ENCODE data around the gene MED13L.
"Not testable (repeated sequence)": the region's sequence is repeated elsewhere in the genome, so short reads cannot be mapped to it uniquely, and the experiment has no call there.

The MED13L gene

DNA sequence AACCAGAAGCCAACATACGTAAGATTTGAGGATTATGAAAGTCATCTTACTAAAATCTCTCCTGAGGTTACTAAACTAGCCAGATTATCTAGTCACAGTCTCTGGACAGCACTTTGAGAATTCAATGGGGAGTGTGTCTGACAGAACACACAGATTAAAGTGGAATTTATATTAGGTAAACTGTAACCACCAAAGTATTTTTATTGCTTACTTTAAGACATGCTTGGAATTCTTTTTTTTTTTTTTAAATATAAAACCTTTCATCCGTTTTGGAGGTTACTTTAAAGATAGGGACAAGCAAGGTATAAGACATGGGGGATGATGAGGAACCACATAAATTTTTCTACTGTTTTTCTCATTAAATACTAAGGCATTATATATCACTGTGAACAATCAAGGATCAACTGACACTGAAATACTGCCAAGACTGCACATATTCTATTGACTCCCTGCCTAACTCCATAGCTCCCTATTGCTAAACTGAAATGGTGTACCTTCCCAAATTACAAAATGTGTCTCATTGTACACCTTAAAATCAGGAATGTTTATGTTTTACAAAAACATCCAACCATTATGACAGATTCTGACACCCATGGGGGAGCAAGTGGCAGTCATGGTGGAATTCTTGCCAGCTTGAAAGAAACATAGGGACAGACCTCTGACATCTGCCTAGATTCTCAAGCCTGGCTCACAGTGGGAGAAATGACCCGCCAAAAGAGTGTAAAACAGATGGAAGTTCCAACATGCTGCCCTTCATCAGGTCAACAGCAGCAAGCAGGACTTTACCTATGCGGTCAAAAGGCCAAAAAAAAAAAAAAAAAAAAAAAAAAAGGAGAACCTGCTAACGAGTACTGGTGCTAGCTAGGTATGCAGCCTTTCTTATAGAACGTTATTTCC, 239.3 kb downstream of the MED13L start:
- Histone ChIP-seq H3K9me3 (ENCODE audit: control extremely low read depth in 1 of 5, control insufficient read depth in 4 of 5, insufficient read depth in 2 of 5, low read depth in 1 of 5, low read length in 4 of 5) (no peaks in the 10 kb centered on the region), H3K4me3 (ENCODE audit: control insufficient read depth in 1 of 7, extremely low read depth in 1 of 7, insufficient read depth in 4 of 7, low read depth in 2 of 7, low read length in 6 of 7) (no peak overlapping the region), H3K36me3 (ENCODE audit: control insufficient read depth in 4 of 4, insufficient read depth in 4 of 4, low read length in 3 of 4) (peaks cover 0 to 17% (median 3%) of the 10 kb centered on the region in 4 experiments), H3K27ac (ENCODE audit: insufficient read depth in 1 of 2, low read depth in 1 of 2, low read length in 2 of 2, poor library complexity in 1 of 2, severe bottlenecking in 2 of 2) (no peak overlapping the region), H3K27me3 (replicated peaks in 2 of 5; ENCODE audit: control insufficient read depth in 4 of 5, insufficient read depth in 5 of 5, low read length in 4 of 5) (no peaks in the 10 kb centered on the region), H3K4me1 (ENCODE audit: control extremely low read depth in 1 of 4, control insufficient read depth in 4 of 4, insufficient read depth in 4 of 4, low read length in 3 of 4) (no peaks in the 10 kb centered on the region)
- CTCF ChIA-PET, result interaction anchor here (1.5 kb wide), 1 partner anchor 10 kb away, joined by 6 read pairs; no protein-coding TSS in a partner anchor
- no peak for DNase-seq
- POLR2A ChIA-PET, result no interaction called here
- WGBS (ENCODE audit: insufficient coverage), result 96% methylated on average over 5 of the region's 6 CpGs

- 100% methylated on average over 3 of the region's 3 CpGs for WGBS (ENCODE audit: insufficient coverage)
- peaks cover 0 to 6% (median 1%) of the 10 kb centered on the region in 4 experiments for H3K36me3 ChIP-seq (ENCODE audit: control insufficient read depth in 4 of 4, insufficient read depth in 4 of 4, low read length in 3 of 4)
- POLR2A ChIA-PET, result no interaction called here
Measured at GRCh38 chr12:116033765-116034164, 243.7 kb downstream of the MED13L start.

DNA sequence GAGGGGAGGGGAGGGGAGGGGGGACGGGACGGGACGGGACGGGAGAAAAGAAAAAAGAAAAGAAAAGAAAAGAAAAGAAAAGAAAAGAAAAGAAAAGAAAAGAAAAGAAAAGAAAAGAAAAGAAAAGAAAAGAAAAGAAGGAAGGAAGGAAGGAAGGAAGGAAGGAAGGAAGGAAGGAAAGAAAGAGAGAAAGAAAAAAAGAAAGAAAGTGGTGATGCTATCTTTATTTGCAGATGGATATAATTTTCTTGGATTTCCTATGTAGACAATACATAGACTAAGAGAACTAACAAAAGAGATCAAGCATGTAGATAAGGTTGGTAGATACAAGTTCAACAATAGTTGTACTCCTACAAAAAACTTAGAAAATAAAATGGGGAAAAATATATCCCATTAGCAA, 245.9 kb downstream of the MED13L start:
- POLR2A ChIA-PET, result not testable (repeated sequence)

More at GRCh38 chr12:116033765-116034164, 243.7 kb downstream of the MED13L start:
- H3K27ac ChIP-seq (ENCODE audit: insufficient read depth in 1 of 2, low read depth in 1 of 2, low read length in 2 of 2, poor library complexity in 1 of 2, severe bottlenecking in 2 of 2), result no peak overlapping the region
- no peaks in the 10 kb centered on the region for H3K27me3 ChIP-seq (replicated peaks in 2 of 5; ENCODE audit: control insufficient read depth in 4 of 5, insufficient read depth in 5 of 5, low read length in 4 of 5)
- H3K9me3 ChIP-seq (ENCODE audit: control extremely low read depth in 1 of 5, control insufficient read depth in 4 of 5, insufficient read depth in 2 of 5, low read depth in 1 of 5, low read length in 4 of 5), result peaks cover 0 to 2% (median 0%) of the 10 kb centered on the region in 5 experiments
- no peak overlapping the region for H3K4me3 ChIP-seq (ENCODE audit: control insufficient read depth in 1 of 7, extremely low read depth in 1 of 7, insufficient read depth in 4 of 7, low read depth in 2 of 7, low read length in 6 of 7)
- H3K4me1 ChIP-seq (ENCODE audit: control extremely low read depth in 1 of 4, control insufficient read depth in 4 of 4, insufficient read depth in 4 of 4, low read length in 3 of 4), result no peaks in the 10 kb centered on the region
- CTCF ChIA-PET, result interaction anchor here (1.0 kb wide), 2 partner anchors 9 to 11 kb away, joined by 3 read pairs; no protein-coding TSS in a partner anchor
- no peak for DNase-seq

GRCh38 chr12:116028619-116029018, 248.9 kb downstream of the MED13L start:
- CTCF ChIA-PET, result interaction anchor here (1.0 kb wide), 1 partner anchor 52 kb away, joined by 3 read pairs; no protein-coding TSS in a partner anchor
- Histone ChIP-seq H3K4me1 (ENCODE audit: control extremely low read depth in 1 of 4, control insufficient read depth in 4 of 4, insufficient read depth in 4 of 4, low read length in 3 of 4) (no peaks in the 10 kb centered on the region), H3K9me3 (ENCODE audit: control extremely low read depth in 1 of 5, control insufficient read depth in 4 of 5, insufficient read depth in 2 of 5, low read depth in 1 of 5, low read length in 4 of 5) (peaks cover 0 to 2% (median 0%) of the 10 kb centered on the region in 5 experiments), H3K27ac (ENCODE audit: insufficient read depth in 1 of 2, low read depth in 1 of 2, low read length in 2 of 2, poor library complexity in 1 of 2, severe bottlenecking in 2 of 2) (no peak overlapping the region), H3K27me3 (replicated peaks in 2 of 5; ENCODE audit: control insufficient read depth in 4 of 5, insufficient read depth in 5 of 5, low read length in 4 of 5) (no peaks in the 10 kb centered on the region), H3K36me3 (ENCODE audit: control insufficient read depth in 4 of 4, insufficient read depth in 4 of 4, low read length in 3 of 4) (no peaks in the 10 kb centered on the region), H3K4me3 (ENCODE audit: control insufficient read depth in 1 of 7, extremely low read depth in 1 of 7, insufficient read depth in 4 of 7, low read depth in 2 of 7, low read length in 6 of 7) (no peak overlapping the region)
- POLR2A ChIA-PET, result no interaction called here
- WGBS (ENCODE audit: insufficient coverage), result 100% methylated on average over 2 of the region's 4 CpGs
- DNase-seq, result no peak

More for the DNA sequence above, 245.9 kb downstream of the MED13L start:
- CTCF ChIA-PET, result interaction anchor here (1.2 to 1.5 kb wide), 2 partner anchors 10 to 36 kb away, joined by 3 to 4 read pairs; no protein-coding TSS in a partner anchor
- H3K4me3 ChIP-seq (ENCODE audit: control insufficient read depth in 1 of 7, extremely low read depth in 1 of 7, insufficient read depth in 4 of 7, low read depth in 2 of 7, low read length in 6 of 7); DNase-seq; H3K27me3 ChIP-seq (replicated peaks in 2 of 5; ENCODE audit: control insufficient read depth in 4 of 5, insufficient read depth in 5 of 5, low read length in 4 of 5); H3K36me3 ChIP-seq (ENCODE audit: control insufficient read depth in 4 of 4, insufficient read depth in 4 of 4, low read length in 3 of 4); H3K4me1 ChIP-seq (ENCODE audit: control extremely low read depth in 1 of 4, control insufficient read depth in 4 of 4, insufficient read depth in 4 of 4, low read length in 3 of 4); H3K27ac ChIP-seq (ENCODE audit: insufficient read depth in 1 of 2, low read depth in 1 of 2, low read length in 2 of 2, poor library complexity in 1 of 2, severe bottlenecking in 2 of 2); H3K9me3 ChIP-seq (ENCODE audit: control extremely low read depth in 1 of 5, control insufficient read depth in 4 of 5, insufficient read depth in 2 of 5, low read depth in 1 of 5, low read length in 4 of 5): not testable (repeated sequence)
- 100% methylated on average over 2 of the region's 4 CpGs for WGBS (ENCODE audit: insufficient coverage)

DNA sequence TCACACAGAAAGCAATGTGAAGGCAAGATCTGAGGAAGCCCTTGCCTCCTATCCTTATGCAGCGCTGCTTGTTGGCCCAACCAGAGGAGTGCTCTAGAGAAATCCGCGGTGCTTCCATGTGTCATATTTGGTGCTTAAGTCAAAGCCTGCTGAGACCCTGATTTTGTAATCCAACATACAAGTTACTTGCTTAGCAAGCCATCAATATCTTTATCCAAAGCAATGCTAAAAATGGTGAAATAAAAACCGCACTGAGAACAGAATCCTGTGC, 250.0 kb downstream of the MED13L start:
- POLR2A ChIA-PET, result no interaction called here
- peaks cover 0 to 2% (median 0%) of the 10 kb centered on the region in 5 experiments for H3K9me3 ChIP-seq (ENCODE audit: control extremely low read depth in 1 of 5, control insufficient read depth in 4 of 5, insufficient read depth in 2 of 5, low read depth in 1 of 5, low read length in 4 of 5)
- 100% methylated on average over 2 of the region's 4 CpGs for WGBS (ENCODE audit: insufficient coverage)
- no peak overlapping the region for H3K27ac ChIP-seq (ENCODE audit: insufficient read depth in 1 of 2, low read depth in 1 of 2, low read length in 2 of 2, poor library complexity in 1 of 2, severe bottlenecking in 2 of 2)
- CTCF ChIA-PET, result interaction anchor here (0.9 to 1.2 kb wide), 2 partner anchors 11 to 15 kb away, joined by 3 to 4 read pairs; no protein-coding TSS in a partner anchor
- no peak overlapping the region for H3K4me3 ChIP-seq (ENCODE audit: control insufficient read depth in 1 of 7, extremely low read depth in 1 of 7, insufficient read depth in 4 of 7, low read depth in 2 of 7, low read length in 6 of 7)
- H3K27me3 ChIP-seq (replicated peaks in 2 of 5; ENCODE audit: control insufficient read depth in 4 of 5, insufficient read depth in 5 of 5, low read length in 4 of 5), result no peaks in the 10 kb centered on the region
- no peaks in the 10 kb centered on the region for H3K4me1 ChIP-seq (ENCODE audit: control extremely low read depth in 1 of 4, control insufficient read depth in 4 of 4, insufficient read depth in 4 of 4, low read length in 3 of 4)
- DNase-seq, result no peak
- H3K36me3 ChIP-seq (ENCODE audit: control insufficient read depth in 4 of 4, insufficient read depth in 4 of 4, low read length in 3 of 4), result peaks cover 0 to 1% (median under 1%) of the 10 kb centered on the region in 4 experiments

GRCh38 chr12:116026768-116027550, 250.5 kb downstream of the MED13L start:
- Histone ChIP-seq H3K36me3 (ENCODE audit: control insufficient read depth in 4 of 4, insufficient read depth in 4 of 4, low read length in 3 of 4) (peaks cover 0 to 5% (median 4%) of the 10 kb centered on the region in 4 experiments), H3K9me3 (ENCODE audit: control extremely low read depth in 1 of 5, control insufficient read depth in 4 of 5, insufficient read depth in 2 of 5, low read depth in 1 of 5, low read length in 4 of 5) (no peaks in the 10 kb centered on the region), H3K27ac (ENCODE audit: insufficient read depth in 1 of 2, low read depth in 1 of 2, low read length in 2 of 2, poor library complexity in 1 of 2, severe bottlenecking in 2 of 2) (no peak overlapping the region), H3K27me3 (replicated peaks in 2 of 5; ENCODE audit: control insufficient read depth in 4 of 5, insufficient read depth in 5 of 5, low read length in 4 of 5) (no peaks in the 10 kb centered on the region), H3K4me1 (ENCODE audit: control extremely low read depth in 1 of 4, control insufficient read depth in 4 of 4, insufficient read depth in 4 of 4, low read length in 3 of 4) (no peaks in the 10 kb centered on the region), H3K4me3 (ENCODE audit: control insufficient read depth in 1 of 7, extremely low read depth in 1 of 7, insufficient read depth in 4 of 7, low read depth in 2 of 7, low read length in 6 of 7) (no peak overlapping the region)
- 86% methylated on average over 2 of the region's 7 CpGs for WGBS (ENCODE audit: insufficient coverage)
- ChIA-PET CTCF (interaction anchor here (0.9 to 1.2 kb wide), 2 partner anchors 11 to 15 kb away, joined by 3 to 4 read pairs; no protein-coding TSS in a partner anchor), POLR2A (no interaction called here)
- no peak for DNase-seq

Data from common myeloid progenitor, CD34-positive (primary cell).